Breast epithelium (tissue), 4 donors: ENCODE results near the gene BEST4. TPM values are rescaled to one million over a fixed set of nuclear protein-coding genes. Genes with fewer than 3 reads are reported as not detected.
"Not testable (repeated sequence)": the region's sequence is repeated elsewhere in the genome, so short reads cannot be mapped to it uniquely, and the experiment has no call there.

Experiments
- DNase-seq, 2 donors: peaks; one replicate each; pipeline ENCODE4 v3.0.0-alpha.2; 2019; ENCODE audit warnings: low spot score in 2 of 2
- H3K27ac ChIP-seq, 2 donors: fragments of 200-600 bp; sonication (generic) in 1 of 2; one replicate each; pipeline ENCODE4 v1.5.1; 2016 to 2019; ENCODE audit warnings: mild to moderate bottlenecking in 1 of 2
- H3K27me3 ChIP-seq, 2 donors: fragments of 200-600 bp; sonication (generic) in 1 of 2; one replicate each; pipeline versions ENCODE4 v1.5.1 to v1.6.0; 2017 to 2019; ENCODE audit warnings: control low read depth in 1 of 2, mild to moderate bottlenecking in 1 of 2
- H3K36me3 ChIP-seq: fragments of 200-600 bp; one replicate; pipeline ENCODE4 v1.5.1; 2019
- H3K4me1 ChIP-seq, 2 donors: fragments of 200-600 bp; sonication (generic); one replicate each; pipeline ENCODE4 v1.5.1; 2016 to 2019; ENCODE audit warnings: control low read depth in 1 of 2
- H3K4me3 ChIP-seq, 3 donors: fragments of 200-600 bp; sonication (generic); 1 replicate in 2 of 3; 2 replicates in 1 of 3; pipeline ENCODE4 v1.5.1; 2016 to 2019; ENCODE audit warnings: mild to moderate bottlenecking in 3 of 3, moderate library complexity in 2 of 3
- H3K9me3 ChIP-seq, 2 donors: fragments of 200-600 bp; sonication (generic) in 1 of 2; one replicate each; pipeline ENCODE4 v1.5.1; 2016 to 2019; ENCODE audit warnings: control low read depth in 1 of 2
- CTCF ChIP-seq, 3 donors: fragments of 450-650 bp; IDR thresholded peaks; one replicate each; pipeline ENCODE4 v1.5.1; 2016 to 2017; ENCODE audit warnings: antibody characterized with exemption in 3 of 3, mild to moderate bottlenecking in 3 of 3, moderate library complexity in 3 of 3
- POLR2A ChIP-seq: fragments of 450-650 bp; IDR thresholded peaks from one replicate; pipeline ENCODE4 v1.6.1; 2016; ENCODE audit warnings: antibody characterized with exemption, mild to moderate bottlenecking, moderate library complexity
- POLR2AphosphoS5 ChIP-seq, 3 donors: sonication (generic); formaldehyde crosslinking; IDR thresholded peaks; one replicate each; pipeline ENCODE4 v1.6.1; 2017; ENCODE audit warnings: antibody characterized with exemption in 3 of 3
- intact Hi-C: fragments of 100-400 bp; cut with DNase I; formaldehyde crosslinking; loops from one replicate; pipeline ENCODE4 v1.15.1; 2023; ENCODE audit warnings: low total_unique reads
- total RNA-seq, 3 donors: library from RNA; depleted of rRNA; stranded (reverse); fragments of >200 nt; gene quantifications; one replicate each; pipeline ENCODE4 v1.1.0, GENCODE V29; 2016

BEST4 gene
- total RNA-seq, 3 donors from 2014 or later: 0.15 to 0.66 TPM; not detected in 1

GRCh38 chr1:44777969-44778635 lies 9.9 kb downstream of the BEST4 start:
- intact Hi-C loops: loop anchor here (2.0 kb wide), 1 partner anchor 45 kb away; no protein-coding TSS in a partner anchor
- H3K4me3 ChIP-seq: peak overlapping the region in 1 of 3 donors; percentile 85
- DNase-seq: no peak
- H3K9me3 ChIP-seq: no peaks in the 10 kb centered on the region
- H3K27me3 ChIP-seq: no peaks in the 10 kb centered on the region
- no peak for TF ChIP-seq POLR2AphosphoS5 (IDR thresholded peaks at IDR 0.05)
- no peaks in the 10 kb centered on the region for H3K36me3 ChIP-seq
- H3K4me1 ChIP-seq: peaks cover 0 to 5% of the 10 kb centered on the region in 2 donors
- H3K27ac ChIP-seq: peak overlapping the region; percentile 45 to 96

- Histone ChIP-seq H3K4me1 (peaks cover 0 to 5% of the 10 kb centered on the region in 2 donors), H3K9me3 (no peaks in the 10 kb centered on the region), H3K36me3 (no peaks in the 10 kb centered on the region), H3K27ac (peak overlapping the region; percentile 45 to 96), H3K4me3 (peak overlapping the region in 1 of 3 donors; percentile 85), H3K27me3 (no peaks in the 10 kb centered on the region)
- DNase-seq: no peak
- intact Hi-C loops: loop anchor here (2.0 kb wide), 1 partner anchor 45 kb away; no protein-coding TSS in a partner anchor
- TF ChIP-seq CTCF (IDR thresholded peaks at IDR 0.05) (no peak), POLR2AphosphoS5 (IDR thresholded peaks at IDR 0.05) (no peak), POLR2A (no peak)
These were observed 10.4 kb downstream of the BEST4 start for GRCh38 chr1:44777547-44777946.

GRCh38 chr1:44776730-44777068 lies 11.3 kb downstream of the BEST4 start:
- Histone ChIP-seq H3K27me3 (no peaks in the 10 kb centered on the region), H3K36me3 (no peaks in the 10 kb centered on the region), H3K4me1 (peaks cover 0 to 5% of the 10 kb centered on the region in 2 donors), H3K4me3 (peak overlapping the region; percentile 81 to 87 (median 85)), H3K27ac (peak overlapping the region; percentile 96 to 99), H3K9me3 (no peaks in the 10 kb centered on the region)
- no peak for DNase-seq
- TF ChIP-seq CTCF (IDR thresholded peaks at IDR 0.05): no peak
- TF ChIP-seq POLR2A: no peak
- no peak for TF ChIP-seq POLR2AphosphoS5 (IDR thresholded peaks at IDR 0.05)
- intact Hi-C loops: loop anchor here (2.0 kb wide), 1 partner anchor 44 kb away; no protein-coding TSS in a partner anchor

- intact Hi-C loops: loop anchor here (2.0 kb wide), 1 partner anchor 43 kb away; no protein-coding TSS in a partner anchor
- H3K4me1 ChIP-seq: peaks cover 0 to 5% of the 10 kb centered on the region in 2 donors
- no peaks in the 10 kb centered on the region for H3K27me3 ChIP-seq
- peak overlapping the region; percentile 96 to 99 for H3K27ac ChIP-seq
- no peak for DNase-seq
- H3K9me3 ChIP-seq: no peaks in the 10 kb centered on the region
- no peaks in the 10 kb centered on the region for H3K36me3 ChIP-seq
- no peak for TF ChIP-seq CTCF (IDR thresholded peaks at IDR 0.05)
- no peak for TF ChIP-seq POLR2AphosphoS5 (IDR thresholded peaks at IDR 0.05)
- TF ChIP-seq POLR2A: no peak
- peak overlapping the region; percentile 81 to 87 (median 85) for H3K4me3 ChIP-seq
These were observed 11.8 kb downstream of the BEST4 start for GRCh38 chr1:44775930-44776729.

GRCh38 chr1:44775078-44775929 lies 12.7 kb downstream of the BEST4 start, which contains the start of gene RPS8:
TSS of gene RPS8 (plus strand) at chr1:44775540. CDS start at chr1:44775597, 57 bp downstream.
- peaks cover 0 to 5% of the 10 kb centered on the region in 2 donors for H3K4me1 ChIP-seq
- TF ChIP-seq POLR2AphosphoS5 (IDR thresholded peaks at IDR 0.05): peak; percentile 97 to 99 (median 98)
- TF ChIP-seq CTCF (IDR thresholded peaks at IDR 0.05): peak in 1 of 3 donors; percentile 15
- peak; percentile 97 for TF ChIP-seq POLR2A
- DNase-seq: peak; percentile 89 to 93
- no peaks in the 10 kb centered on the region for H3K9me3 ChIP-seq
- peak within 1 kb of the TSS; percentile 81 to 87 (median 85) for H3K4me3 ChIP-seq
- H3K36me3 ChIP-seq: no peaks in the 10 kb centered on the region
- H3K27ac ChIP-seq: peak within 1 kb of the TSS; percentile 96 to 99
- H3K27me3 ChIP-seq: no peaks in the 10 kb centered on the region
- intact Hi-C loops: no loop called here

- H3K36me3 ChIP-seq, H3K27me3 ChIP-seq, H3K4me3 ChIP-seq, H3K27ac ChIP-seq, H3K9me3 ChIP-seq, DNase-seq, H3K4me1 ChIP-seq, intact Hi-C loops: not testable (repeated sequence)
These were observed 21.5 kb downstream of the BEST4 start for GRCh38 chr1:44766421-44766820.
